Activated effector memory CD4-positive, alpha-beta T cell treated with anti-CD3 and anti-CD28 coated beads, Interleukin-2, amount 50 U/mL, for 16 hours (primary cell): ENCODE results near the gene PTBP2.

Source experiments
- DNase-seq: peaks from one replicate; pipeline ENCODE4 v3.0.0-alpha.2; 2020

Gene PTBP2

GRCh38 chr1:96825231-96825630, 103.6 kb downstream of the PTBP2 start:
- no peak for DNase-seq

GRCh38 chr1:96825950-96826576, 104.5 kb downstream of the PTBP2 start:
- no peak for DNase-seq

GRCh38 chr1:96833376-96833775, 111.8 kb downstream of the PTBP2 start:
- no peak for DNase-seq

- DNase-seq = no peak
Measured at GRCh38 chr1:96834986-96835385, 113.4 kb downstream of the PTBP2 start.

GRCh38 chr1:96837057-96837780, 115.6 kb downstream of the PTBP2 start:
- DNase-seq = no peak

- DNase-seq = no peak
Measured at GRCh38 chr1:96837781-96838216, 116.2 kb downstream of the PTBP2 start.

- no peak for DNase-seq
Measured at GRCh38 chr1:96840396-96840795, 118.8 kb downstream of the PTBP2 start.

GRCh38 chr1:96842215-96842614, 120.6 kb downstream of the PTBP2 start:
- no peak for DNase-seq

GRCh38 chr1:96843196-96843595, 121.6 kb downstream of the PTBP2 start:
- no peak for DNase-seq

GRCh38 chr1:96843601-96844000, 122.0 kb downstream of the PTBP2 start:
- no peak for DNase-seq

GRCh38 chr1:96845464-96845863, 123.9 kb downstream of the PTBP2 start:
- no peak for DNase-seq

GRCh38 chr1:96861836-96862235, 140.3 kb downstream of the PTBP2 start:
- DNase-seq = no peak

- DNase-seq = no peak
Measured at GRCh38 chr1:96863449-96863848, 141.9 kb downstream of the PTBP2 start.
